Spinal cord (tissue), 10 donors: ENCODE data around the gene RAB3A. TPM values are rescaled to one million over a fixed set of nuclear protein-coding genes. Genes with fewer than 3 reads are reported as not detected.

Source experiments
- DNase-seq, 6 donors: peaks; one replicate each; pipeline versions ENCODE4 v3.0.0 to v3.0.0-alpha.2; 2013 to 2015; ENCODE audit warnings: low spot score in 6 of 6, low read depth in 4 of 6
- H3K27ac ChIP-seq: one replicate; pipeline ENCODE4 v1.5.1; 2013; ENCODE audit warnings: low read depth, low read length, control low read depth
- H3K27me3 ChIP-seq: one replicate; pipeline ENCODE4 v1.6.1; 2013; ENCODE audit warnings: low read length; ENCODE audit not compliant: control insufficient read depth, insufficient read depth
- H3K36me3 ChIP-seq: one replicate; pipeline ENCODE4 v1.6.1; 2013; ENCODE audit warnings: low read length; ENCODE audit not compliant: control insufficient read depth, insufficient read depth
- H3K4me1 ChIP-seq: one replicate; pipeline ENCODE4 v1.6.1; 2013; ENCODE audit warnings: low read length; ENCODE audit not compliant: control insufficient read depth, insufficient read depth
- H3K4me3 ChIP-seq: one replicate; pipeline ENCODE4 v1.5.1; 2013; ENCODE audit warnings: low read depth, low read length, control low read depth
- H3K9me3 ChIP-seq: one replicate; pipeline ENCODE4 v1.6.1; 2013; ENCODE audit warnings: low read length; ENCODE audit not compliant: control insufficient read depth, insufficient read depth
- WGBS: methylation state at CpG from one replicate; pipeline ENCODE4 v1.1.5; 2013; ENCODE audit warnings: missing lambda C conversion rate; ENCODE audit not compliant: insufficient coverage; 5-methylcytosine and 5-hydroxymethylcytosine counted together
- polyA plus RNA-seq, 2 donors: library from polyadenylated mRNA; unstranded; fragments of 120-200 nt; gene quantifications; one replicate each; pipeline ENCODE4 v1.2.1, GENCODE V29; 2013; ENCODE audit not compliant: insufficient read length in 2 of 2
- total RNA-seq, 2 donors: library from RNA; depleted of rRNA in 1 of 2; stranded (reverse); fragments of 120-200 nt in 1 of 2; fragments of >200 nt in 1 of 2; gene quantifications; one replicate each; pipeline versions ENCODE4 v1.2.3 to v1.2.4, GENCODE V29; 2013 to 2014
- donor health status: healthy.

The RAB3A gene
- total and polyA plus RNA-seq, 4 donors: 26.7 to 342 (median 211) TPM

DNA sequence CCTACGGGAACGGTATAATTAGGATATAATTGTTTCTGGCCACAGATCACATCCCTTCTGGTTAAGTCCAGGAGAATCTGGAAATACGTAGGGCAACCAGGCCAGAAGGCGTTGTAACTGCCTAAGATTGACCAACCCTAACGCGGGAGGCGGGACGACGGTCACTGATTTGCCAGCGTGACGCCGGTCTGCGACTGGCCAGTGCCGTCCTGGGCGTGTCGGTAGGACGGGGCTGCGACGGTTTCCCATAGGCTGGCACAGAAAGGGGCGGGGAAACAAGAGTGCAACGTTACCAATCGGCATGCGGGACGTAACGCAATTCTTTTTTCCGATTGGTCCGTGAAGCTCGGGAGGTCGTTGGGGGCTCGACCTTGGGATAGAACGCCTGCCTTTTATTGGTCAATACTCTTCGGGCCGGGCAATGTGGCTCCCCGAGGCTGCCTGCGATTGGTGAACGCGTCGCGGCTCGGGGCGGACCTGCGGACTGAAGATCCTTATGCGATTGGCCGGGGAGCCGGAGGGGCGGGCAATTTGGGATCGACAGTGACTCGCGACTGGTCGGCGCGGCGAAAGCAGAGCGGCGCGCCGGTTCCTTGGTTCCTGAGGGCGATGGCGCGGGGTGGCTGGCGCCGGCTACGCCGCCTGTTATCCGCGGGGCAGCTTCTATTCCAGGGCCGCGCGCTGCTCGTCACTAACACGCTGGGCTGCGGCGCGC is 11.0 kb downstream of the RAB3A start, which contains the start of gene MPV17L2:
Gene MPV17L2 (plus strand): TSS at position 546 of the 715 bp plus-strand sequence. CDS start 64 bp downstream, at position 610.
- DNase-seq: peak; percentile 99 to 100 (median 100)
- Histone ChIP-seq H3K27ac (peak within 1 kb of the TSS; percentile 97), H3K36me3 (peaks cover 29% of the 10 kb centered on the region), H3K27me3 (no peaks in the 10 kb centered on the region), H3K9me3 (no peaks in the 10 kb centered on the region), H3K4me1 (peaks cover 18% of the 10 kb centered on the region), H3K4me3 (peak within 1 kb of the TSS; percentile 69)
- under 1% methylated on average over 74 of the region's 74 CpGs for WGBS

DNA sequence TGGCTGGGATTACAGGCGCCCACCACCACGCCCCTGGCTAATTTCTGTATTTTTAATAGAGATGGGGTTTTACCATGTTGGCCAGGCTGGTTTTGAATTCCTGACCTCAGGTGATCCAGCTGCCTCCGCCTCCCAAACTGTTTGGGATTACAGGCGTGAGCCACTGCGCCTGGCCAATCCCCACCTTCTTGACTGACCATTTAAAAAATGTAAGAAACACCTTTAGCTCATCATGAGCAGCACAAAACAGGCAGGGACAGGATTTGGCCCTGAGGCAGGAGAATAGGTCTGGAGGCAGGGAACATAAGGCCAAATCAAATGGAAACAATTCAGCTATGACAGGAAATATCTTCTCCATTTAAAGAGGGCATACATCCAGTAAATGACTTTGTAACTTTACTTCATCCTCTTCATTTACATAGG is 12.2 kb downstream of the RAB3A start:
- whole genome bisulfite sequencing: no CpG with 5 or more reads among the region's 5 CpGs
- Histone ChIP-seq H3K27me3 (no peaks in the 10 kb centered on the region), H3K9me3 (no peaks in the 10 kb centered on the region), H3K27ac (peak overlapping the region; percentile 97), H3K36me3 (peaks cover 17% of the 10 kb centered on the region), H3K4me3 (peak overlapping the region; percentile 68), H3K4me1 (peaks cover 18% of the 10 kb centered on the region)
- no peak for DNase-seq

GRCh38 chr19:18190278-18190677 is 13.6 kb downstream of the RAB3A start:
- H3K4me1 ChIP-seq: peaks cover 18% of the 10 kb centered on the region
- WGBS: no CpG with 5 or more reads among the region's 4 CpGs
- no peak overlapping the region for H3K4me3 ChIP-seq
- H3K27ac ChIP-seq: no peak overlapping the region
- no peaks in the 10 kb centered on the region for H3K27me3 ChIP-seq
- DNase-seq: no peak
- H3K9me3 ChIP-seq: no peaks in the 10 kb centered on the region
- peaks cover 5% of the 10 kb centered on the region for H3K36me3 ChIP-seq

- H3K36me3 ChIP-seq: no peaks in the 10 kb centered on the region
- H3K27ac ChIP-seq: no peak overlapping the region
- DNase-seq: no peak
- H3K9me3 ChIP-seq: no peaks in the 10 kb centered on the region
- 45% methylated on average over 6 of the region's 6 CpGs for WGBS
- H3K4me3 ChIP-seq: no peak overlapping the region
- H3K27me3 ChIP-seq: no peaks in the 10 kb centered on the region
- no peaks in the 10 kb centered on the region for H3K4me1 ChIP-seq
Observed at GRCh38 chr19:18185538-18185937, 18.3 kb downstream of the RAB3A start.

DNA sequence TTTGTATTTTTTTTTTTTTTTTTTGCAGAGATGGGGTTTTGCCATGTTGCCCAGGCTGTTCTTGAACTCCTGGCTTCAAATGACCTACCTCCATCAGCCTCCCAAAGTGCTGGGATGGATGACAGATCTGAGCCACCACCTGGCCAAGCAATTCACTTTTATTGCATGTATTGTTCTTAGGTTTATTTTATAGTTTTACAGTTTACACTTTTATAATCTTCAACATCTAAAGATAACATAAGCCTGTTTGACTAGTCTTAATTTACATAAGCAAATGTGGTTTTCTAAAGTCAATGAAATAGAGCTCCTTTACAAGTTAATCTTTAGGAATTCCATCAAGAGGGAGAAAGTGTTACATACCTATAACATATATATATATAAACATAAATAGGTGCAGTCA is 20.3 kb downstream of the RAB3A start:
- no peaks in the 10 kb centered on the region for H3K9me3 ChIP-seq
- H3K27me3 ChIP-seq: no peaks in the 10 kb centered on the region
- no peak overlapping the region for H3K4me3 ChIP-seq
- no peak for DNase-seq
- no peaks in the 10 kb centered on the region for H3K36me3 ChIP-seq
- no peak overlapping the region for H3K27ac ChIP-seq
- H3K4me1 ChIP-seq: no peaks in the 10 kb centered on the region

DNA sequence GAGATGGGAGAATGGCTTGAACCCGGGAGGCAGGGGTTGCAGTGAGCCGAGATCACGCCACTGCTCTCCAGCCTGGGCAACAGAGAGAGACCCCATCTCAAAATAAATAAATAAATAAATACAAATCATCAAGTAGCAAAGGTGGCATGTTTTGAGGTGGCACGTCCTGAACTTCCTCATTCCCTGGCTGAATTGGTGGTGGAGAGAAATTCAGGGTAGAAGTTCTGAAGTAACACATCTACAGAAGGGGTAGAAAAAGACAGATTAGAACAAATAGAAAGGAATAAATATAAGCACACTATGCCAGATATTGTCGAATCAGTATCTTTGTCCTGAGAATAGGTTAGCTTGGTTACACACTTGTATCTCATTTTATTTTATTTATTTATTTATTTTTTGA is 23.9 kb downstream of the RAB3A start:
- Histone ChIP-seq H3K36me3 (no peaks in the 10 kb centered on the region), H3K27me3 (peaks cover 7% of the 10 kb centered on the region), H3K4me1 (no peaks in the 10 kb centered on the region), H3K4me3 (no peak overlapping the region), H3K9me3 (no peaks in the 10 kb centered on the region), H3K27ac (no peak overlapping the region)
- no CpG with 5 or more reads among the region's 5 CpGs for WGBS
- DNase-seq: no peak

GRCh38 chr19:18176367-18177310 is 27.2 kb downstream of the RAB3A start:
- WGBS: 87% methylated on average over 12 of the region's 19 CpGs
- no peak for DNase-seq
- H3K4me3 ChIP-seq: no peak overlapping the region
- no peaks in the 10 kb centered on the region for H3K9me3 ChIP-seq
- peaks cover 24% of the 10 kb centered on the region for H3K27me3 ChIP-seq
- peaks cover 14% of the 10 kb centered on the region for H3K4me1 ChIP-seq
- no peaks in the 10 kb centered on the region for H3K36me3 ChIP-seq
- H3K27ac ChIP-seq: no peak overlapping the region

DNA sequence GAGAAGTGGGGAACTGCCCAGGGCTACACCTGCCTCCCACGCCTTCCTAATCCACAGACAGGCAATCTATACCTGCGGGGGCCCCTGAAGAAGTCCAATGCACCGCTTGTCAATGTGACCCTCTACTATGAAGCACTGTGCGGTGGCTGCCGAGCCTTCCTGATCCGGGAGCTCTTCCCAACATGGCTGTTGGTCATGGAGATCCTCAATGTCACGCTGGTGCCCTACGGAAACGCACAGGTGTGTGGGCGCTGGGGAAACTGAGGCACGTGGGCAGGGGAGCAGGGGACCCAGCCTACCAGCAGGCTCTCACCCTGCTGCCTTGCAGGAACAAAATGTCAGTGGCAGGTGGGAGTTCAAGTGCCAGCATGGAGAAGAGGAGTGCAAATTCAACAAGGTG is 28.9 kb downstream of the RAB3A start:
- Histone ChIP-seq H3K27ac (no peak overlapping the region), H3K9me3 (no peaks in the 10 kb centered on the region), H3K4me3 (no peak overlapping the region), H3K27me3 (peaks cover 24% of the 10 kb centered on the region), H3K36me3 (peaks cover 17% of the 10 kb centered on the region), H3K4me1 (peaks cover 14% of the 10 kb centered on the region)
- no peak for DNase-seq
- WGBS: 84% methylated on average over 11 of the region's 11 CpGs

GRCh38 chr19:18173572-18174288 is 30.1 kb downstream of the RAB3A start, which contains the start of gene IFI30:
TSS of gene IFI30 (plus strand) at chr19:18173813. CDS start at chr19:18173842, 29 bp downstream.
- under 1% methylated on average over 45 of the region's 47 CpGs for WGBS
- Histone ChIP-seq H3K4me1 (peaks cover 14% of the 10 kb centered on the region), H3K27ac (peak within 1 kb of the TSS; percentile 33), H3K4me3 (peak within 1 kb of the TSS; percentile 51), H3K9me3 (no peaks in the 10 kb centered on the region), H3K36me3 (peaks cover 29% of the 10 kb centered on the region), H3K27me3 (peaks cover 24% of the 10 kb centered on the region)
- no peak for DNase-seq
